ENCODE data around the gene IGFLR1.

The IGFLR1 gene

DNA sequence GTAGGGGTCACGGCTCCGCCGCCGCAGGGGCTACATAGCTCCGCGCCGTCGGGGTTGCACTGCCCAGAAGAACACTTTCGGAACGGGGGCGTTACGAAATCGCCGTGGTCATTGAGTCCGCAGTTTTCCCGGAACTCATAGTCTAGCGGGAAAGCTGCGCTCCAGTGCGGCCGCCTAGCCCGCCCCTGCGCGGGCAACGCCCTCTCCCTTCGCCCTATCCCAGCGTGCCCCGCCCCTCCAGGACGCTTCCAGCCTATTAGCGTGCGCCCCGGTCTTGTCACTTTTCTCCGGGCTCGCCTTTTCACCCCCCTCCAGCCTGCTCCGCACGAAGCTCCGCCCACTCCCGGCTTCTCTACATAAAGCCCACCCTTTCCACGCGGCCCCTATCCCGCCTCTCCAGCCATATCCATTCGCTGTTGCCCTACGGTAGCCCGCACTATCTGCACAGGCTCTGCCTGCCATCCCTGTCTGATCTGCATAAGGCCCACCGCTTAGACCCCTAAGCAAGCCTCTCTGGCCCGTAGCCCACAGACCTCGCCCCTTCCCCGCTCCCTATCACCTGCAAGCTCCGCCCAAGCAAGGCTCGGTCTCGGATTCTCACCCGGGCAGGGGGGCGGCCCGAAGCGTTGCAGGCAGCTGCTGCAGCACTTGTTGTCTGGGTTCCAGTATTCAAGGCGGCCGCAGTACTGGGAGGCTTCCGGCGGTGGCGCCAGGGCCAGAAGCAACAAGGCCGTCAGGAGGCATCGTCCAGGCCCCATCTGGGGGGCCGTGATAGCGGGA lies 1.6 kb downstream of the IGFLR1 start:
- DNase-seq = peak; percentile 59 to 99 (median 96)

- DNase-seq = no peak
These were observed 2.2 kb downstream of the IGFLR1 start for GRCh38 chr19:35740108-35740422.

DNA sequence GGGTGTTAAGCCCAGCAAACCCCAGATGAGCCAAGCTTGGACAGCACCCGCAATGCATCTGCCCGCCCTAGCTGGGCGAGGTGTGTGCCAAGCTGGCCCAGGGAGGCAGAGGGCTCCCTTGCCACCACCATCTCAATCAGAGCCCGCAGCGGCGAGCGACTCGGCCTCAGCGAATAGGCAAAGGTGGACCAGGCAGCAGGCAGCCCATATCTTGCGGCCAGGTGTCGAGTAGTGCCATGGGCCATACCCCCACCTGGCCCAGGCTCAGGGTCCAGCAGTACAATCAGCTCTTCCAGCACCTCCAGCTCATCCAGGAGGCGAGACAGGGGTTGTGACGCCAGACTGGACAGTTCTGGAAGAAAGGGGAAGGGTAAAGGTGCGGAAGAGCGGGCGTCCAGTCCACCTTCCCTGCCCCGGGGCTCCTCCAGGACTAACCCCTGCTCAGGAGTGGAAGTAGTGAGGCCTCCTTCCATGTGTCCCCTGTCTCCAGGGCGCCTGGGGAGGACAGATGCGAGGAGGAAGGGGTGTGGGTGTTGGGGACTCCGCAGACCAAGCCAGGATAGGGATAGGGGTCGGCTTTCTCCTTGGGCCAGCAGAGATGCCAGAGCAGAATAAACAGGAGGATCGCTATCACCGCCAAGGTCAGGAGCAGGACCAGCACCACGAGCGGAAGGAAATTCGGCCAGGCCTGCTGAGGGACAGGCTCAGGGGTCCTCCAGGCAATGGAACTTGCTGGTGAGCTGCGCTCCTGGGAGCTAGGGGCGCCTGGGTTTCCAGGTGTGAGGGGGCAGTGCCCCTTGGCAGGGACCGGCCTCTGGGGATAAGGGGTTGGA lies 2.8 kb downstream of the IGFLR1 start:
- DNase-seq = no peak

DNA sequence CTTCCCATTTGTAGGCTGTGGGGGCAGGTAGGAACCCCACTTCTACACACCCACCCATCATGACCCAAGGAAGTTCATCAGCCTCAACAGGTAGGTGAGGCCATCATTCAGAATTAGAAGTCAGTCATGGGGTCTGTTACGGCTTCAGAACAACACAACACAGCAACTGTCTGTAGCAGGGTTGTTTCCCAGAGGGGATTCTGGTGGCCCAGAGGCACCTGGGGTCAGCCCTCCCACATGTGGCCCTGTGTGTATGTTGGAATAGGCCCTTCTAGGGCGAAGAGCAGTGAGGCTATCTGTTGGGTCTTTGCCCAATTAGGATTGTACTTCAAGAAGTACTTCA lies 3.4 kb downstream of the IGFLR1 start:
- no peak for DNase-seq

- no peak for DNase-seq
These were observed 4.0 kb downstream of the IGFLR1 start for GRCh38 chr19:35738021-35738886.

- DNase-seq = no peak
These were observed 5.1 kb downstream of the IGFLR1 start for GRCh38 chr19:35736913-35737886.

GRCh38 chr19:35734889-35735288 lies 7.4 kb downstream of the IGFLR1 start:
- DNase-seq = no peak

GRCh38 chr19:35734273-35734672 lies 8.0 kb downstream of the IGFLR1 start:
- DNase-seq = no peak

GRCh38 chr19:35733180-35734125 lies 8.8 kb downstream of the IGFLR1 start:
- DNase-seq = peak in 1 of 56 donors; percentile 2

GRCh38 chr19:35732540-35733179 lies 9.6 kb downstream of the IGFLR1 start:
- no peak for DNase-seq

DNA sequence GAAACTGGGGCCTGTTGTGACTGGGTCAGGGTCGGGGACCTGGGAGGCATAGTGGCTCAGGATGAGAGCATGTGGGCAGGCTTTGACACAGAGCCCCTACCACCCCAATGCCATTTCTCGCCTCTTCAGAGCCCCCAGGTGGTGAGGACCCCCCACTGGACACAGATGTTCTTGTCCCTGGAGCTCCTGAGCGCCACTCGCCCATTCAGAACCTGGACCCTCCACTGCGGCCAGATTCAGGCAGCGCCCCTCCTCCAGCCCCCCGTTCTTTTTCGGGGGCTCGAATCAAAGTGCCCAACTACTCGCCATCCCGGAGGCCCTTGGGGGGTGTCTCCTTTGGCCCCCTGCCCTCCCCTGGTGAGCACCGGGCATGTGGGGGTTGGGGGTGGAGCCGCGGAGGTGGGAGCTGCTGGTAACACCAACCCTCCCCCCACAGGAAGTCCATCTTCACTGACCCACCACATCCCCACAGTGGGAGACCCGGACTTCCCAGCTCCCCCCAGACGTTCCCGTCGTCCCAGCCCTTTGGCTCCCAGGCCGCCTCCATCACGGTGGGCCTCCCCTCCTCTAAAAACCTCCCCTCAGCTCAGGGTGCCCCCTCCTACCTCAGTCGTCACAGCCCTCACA lies 10.4 kb downstream of the IGFLR1 start:
- DNase-seq = no peak

GRCh38 chr19:35731353-35731752 lies 10.9 kb downstream of the IGFLR1 start:
- DNase-seq = no peak

GRCh38 chr19:35730326-35730725 lies 11.9 kb downstream of the IGFLR1 start:
- no peak for DNase-seq

DNA sequence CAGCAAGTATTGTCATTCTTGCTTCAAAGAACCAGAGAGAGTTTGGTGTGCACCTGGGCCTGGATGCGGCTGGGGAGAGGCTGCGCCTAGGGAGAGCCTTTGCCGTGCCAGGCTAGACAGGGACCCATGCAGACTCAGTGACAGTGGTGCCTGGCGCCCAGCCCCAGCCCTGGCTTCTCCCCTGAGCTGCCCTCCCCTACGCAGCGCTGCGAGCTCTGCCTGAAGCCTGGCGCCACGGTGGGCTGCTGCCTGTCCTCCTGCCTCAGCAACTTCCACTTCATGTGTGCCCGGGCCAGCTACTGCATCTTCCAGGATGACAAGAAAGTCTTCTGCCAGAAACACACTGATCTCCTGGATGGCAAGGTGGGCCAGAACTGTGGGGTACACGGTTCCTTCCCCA lies 12.5 kb downstream of the IGFLR1 start:
- no peak for DNase-seq

- no peak for DNase-seq
These were observed 13.2 kb downstream of the IGFLR1 start for GRCh38 chr19:35729021-35729420.

DNA sequence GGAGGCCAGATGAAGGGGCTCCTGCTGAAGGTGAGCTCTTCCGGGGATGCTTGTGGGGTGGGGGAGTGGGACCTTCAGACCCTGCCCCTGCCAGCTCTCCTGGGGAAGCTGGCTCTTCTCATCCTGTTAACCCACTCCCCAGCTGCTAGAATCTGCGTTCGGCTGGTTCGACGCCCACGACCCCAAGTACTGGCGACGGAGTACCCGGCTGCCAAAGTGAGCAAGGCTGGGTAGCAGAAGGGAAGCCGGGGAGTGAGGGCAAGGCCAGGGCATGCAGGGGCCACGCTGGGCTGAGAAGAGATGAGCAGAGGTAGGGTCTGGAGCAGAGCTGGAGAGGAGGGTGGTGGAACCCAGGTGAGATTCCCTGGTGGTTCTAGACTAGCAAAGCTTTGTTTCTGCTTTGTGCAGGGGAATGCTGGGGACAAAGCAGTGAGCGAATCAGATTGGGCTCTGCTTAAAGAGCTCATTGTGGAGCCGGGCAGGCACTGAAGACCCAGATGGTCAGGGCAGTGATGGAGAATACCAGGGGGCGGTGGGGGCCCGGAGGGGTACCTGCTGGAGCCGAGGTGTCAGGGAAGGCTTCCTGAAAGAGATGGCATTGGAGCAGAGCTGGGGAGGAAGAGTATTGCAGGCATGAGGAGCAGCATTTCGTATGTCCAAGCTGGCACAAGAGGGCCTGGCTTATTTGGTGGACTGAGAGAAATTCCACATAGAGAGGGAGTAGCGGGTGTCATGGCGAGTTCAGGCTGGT lies 14.1 kb downstream of the IGFLR1 start:
- DNase-seq = peak in 2 of 56 donors; percentile 8 to 13

GRCh38 chr19:35727053-35727955 lies 14.9 kb downstream of the IGFLR1 start:
- no peak for DNase-seq
